ENCODE data around the gene ACADS.

- TF ChIP-seq CTCF (IDR thresholded peaks at IDR 0.05) (no peak), POLR2A (IDR thresholded peaks at IDR 0.05) (no peak)
Measured at GRCh38 chr12:120685522-120685921, 40.1 kb upstream of the ACADS start.

All from thyroid gland (tissue), 4 donors.